OCI-LY7 (cell line): ENCODE measurements around the gene XDH.

Source experiments
- EZH2phosphoT487 ChIP-seq: fragments of 200-600 bp; sonication (generic); IDR thresholded peaks from 2 replicates; pipeline ENCODE4 v1.6.1; 2018; ENCODE audit warnings: low read depth, borderline replicate concordance, mild to moderate bottlenecking, mixed run types, antibody characterized with exemption, low read length, moderate library complexity, mixed read lengths
- TF ChIP-seq, protein P1 (sequence below): fragments of 200-600 bp; sonication (generic); conservative IDR thresholded peaks from 2 replicates; pipeline ENCODE4 v1.5.1; 2014; ENCODE audit warnings: mild to moderate bottlenecking, antibody characterized with exemption, low read length, moderate library complexity, mixed read lengths

- TF ChIP-seq, protein P1, sequence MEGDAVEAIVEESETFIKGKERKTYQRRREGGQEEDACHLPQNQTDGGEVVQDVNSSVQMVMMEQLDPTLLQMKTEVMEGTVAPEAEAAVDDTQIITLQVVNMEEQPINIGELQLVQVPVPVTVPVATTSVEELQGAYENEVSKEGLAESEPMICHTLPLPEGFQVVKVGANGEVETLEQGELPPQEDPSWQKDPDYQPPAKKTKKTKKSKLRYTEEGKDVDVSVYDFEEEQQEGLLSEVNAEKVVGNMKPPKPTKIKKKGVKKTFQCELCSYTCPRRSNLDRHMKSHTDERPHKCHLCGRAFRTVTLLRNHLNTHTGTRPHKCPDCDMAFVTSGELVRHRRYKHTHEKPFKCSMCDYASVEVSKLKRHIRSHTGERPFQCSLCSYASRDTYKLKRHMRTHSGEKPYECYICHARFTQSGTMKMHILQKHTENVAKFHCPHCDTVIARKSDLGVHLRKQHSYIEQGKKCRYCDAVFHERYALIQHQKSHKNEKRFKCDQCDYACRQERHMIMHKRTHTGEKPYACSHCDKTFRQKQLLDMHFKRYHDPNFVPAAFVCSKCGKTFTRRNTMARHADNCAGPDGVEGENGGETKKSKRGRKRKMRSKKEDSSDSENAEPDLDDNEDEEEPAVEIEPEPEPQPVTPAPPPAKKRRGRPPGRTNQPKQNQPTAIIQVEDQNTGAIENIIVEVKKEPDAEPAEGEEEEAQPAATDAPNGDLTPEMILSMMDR = no peak
- no peak for TF ChIP-seq EZH2phosphoT487
Measured at GRCh38 chr2:31387850-31388249, 26.7 kb downstream of the XDH start.
